Ammon's horn (tissue), 1 donor: ENCODE measurements around the gene P2RY13.

Experiments used
- DNase-seq: peaks from one replicate; pipeline ENCODE4 v3.0.0-alpha.2; 2016; ENCODE audit warnings: low spot score

Gene P2RY13

GRCh38 chr3:151320131-151320530, 9.2 kb downstream of the P2RY13 start:
- no peak for DNase-seq

- no peak for DNase-seq
Observed at GRCh38 chr3:151319628-151320027, 9.7 kb downstream of the P2RY13 start.

- DNase-seq, result no peak
Observed at GRCh38 chr3:151318991-151319390, 10.4 kb downstream of the P2RY13 start.

GRCh38 chr3:151318313-151318712, 11.0 kb downstream of the P2RY13 start:
- DNase-seq, result no peak

- no peak for DNase-seq
Observed at GRCh38 chr3:151316267-151316991, 12.9 kb downstream of the P2RY13 start, which contains the start of gene GPR87. Gene GPR87, minus strand, starts transcription at chr3:151316820. Its CDS starts 16,720 bp downstream, at chr3:151300100.

- no peak for DNase-seq
Observed at GRCh38 chr3:151315846-151316245, 13.5 kb downstream of the P2RY13 start.

- no peak for DNase-seq
Observed at GRCh38 chr3:151315136-151315535, 14.2 kb downstream of the P2RY13 start.

GRCh38 chr3:151314593-151314992, 14.8 kb downstream of the P2RY13 start:
- DNase-seq, result no peak

- DNase-seq, result no peak
Observed at GRCh38 chr3:151314137-151314536, 15.2 kb downstream of the P2RY13 start.

GRCh38 chr3:151312972-151313371, 16.4 kb downstream of the P2RY13 start:
- no peak for DNase-seq

- DNase-seq, result no peak
Observed at GRCh38 chr3:151309566-151309965, 19.8 kb downstream of the P2RY13 start.

GRCh38 chr3:151307583-151308488, 21.5 kb downstream of the P2RY13 start:
- no peak for DNase-seq

- no peak for DNase-seq
Observed at GRCh38 chr3:151307131-151307530, 22.2 kb downstream of the P2RY13 start.

- DNase-seq, result no peak
Observed at GRCh38 chr3:151306168-151306810, 23.1 kb downstream of the P2RY13 start.

GRCh38 chr3:151305775-151306151, 23.6 kb downstream of the P2RY13 start:
- no peak for DNase-seq

- DNase-seq, result peak; percentile 38
Observed at GRCh38 chr3:151305060-151305774, 24.1 kb downstream of the P2RY13 start.

- DNase-seq, result no peak
Observed at GRCh38 chr3:151303751-151304150, 25.6 kb downstream of the P2RY13 start.

GRCh38 chr3:151301787-151302186, 27.6 kb downstream of the P2RY13 start:
- no peak for DNase-seq

GRCh38 chr3:151300539-151300938, 28.8 kb downstream of the P2RY13 start:
- no peak for DNase-seq

- no peak for DNase-seq
Observed at GRCh38 chr3:151299006-151299405, 30.3 kb downstream of the P2RY13 start.

GRCh38 chr3:151297429-151297828, 31.9 kb downstream of the P2RY13 start:
- DNase-seq, result no peak

- DNase-seq, result no peak
Observed at GRCh38 chr3:151296226-151296625, 33.1 kb downstream of the P2RY13 start.
